Endothelial cell of umbilical vein (primary cell): ENCODE data around the gene CUL2. TPM values are rescaled to one million over a fixed set of nuclear protein-coding genes. Genes with fewer than 3 reads are reported as not detected.

ENCODE experiments used
- BruUV-seq: library from RNA; stranded (reverse); fragments of 400-500 nt; replicated peaks from 2 replicates; lab custom pipeline; 2021; lab: Mats Ljungman, UMichigan
- CTCF ChIA-PET: fragments of 300-600, 350-600 bp; sonication (Branson Sonifier 250); formaldehyde crosslinking; loops from one replicate; lab custom pipeline; 2021; ENCODE audit warnings: antibody characterized with exemption, inconsistent platforms; lab: Charles Lee
- POLR2A ChIA-PET: fragments of 300-600, 350-600 bp; sonication (Branson Sonifier 250); formaldehyde crosslinking; loops from one replicate; lab custom pipeline; 2021; ENCODE audit warnings: antibody characterized with exemption, inconsistent platforms; lab: Charles Lee
- DNase-seq: peaks from one replicate; pipeline ENCODE4 v3.0.0-alpha.2; 2011; ENCODE audit warnings: low read depth, low spot score
- FAIRE-seq: peaks from 2 replicates; lab custom pipeline; 2011; peaks lifted over from hg19 to GRCh38; lab: Jason Lieb, UNC
- H2AFZ ChIP-seq: 2 replicates; pipeline ENCODE4 v1.6.0; 2012; ENCODE audit warnings: low read depth, low read length, control low read depth, inconsistent platforms
- H3K27ac ChIP-seq: 2 replicates; pipeline ENCODE4 v1.5.1; 2011; ENCODE audit warnings: low read depth, mild to moderate bottlenecking, control low read depth, low read length, moderate library complexity; ENCODE audit not compliant: insufficient read depth
- H3K27me3 ChIP-seq, 2 experiments: 2 replicates each; pipeline versions ENCODE4 v1.6.0 to v1.6.1; 2011; ENCODE audit warnings: low read length in 2 of 2, mixed read lengths in 1 of 2; ENCODE audit not compliant: control insufficient read depth in 2 of 2, insufficient read depth in 2 of 2
- H3K36me3 ChIP-seq, 2 experiments: 2 replicates in 1 of 2; 3 replicates in 1 of 2; pipeline ENCODE4 v1.5.1; 2011; ENCODE audit warnings: low read length in 2 of 2, mild to moderate bottlenecking in 1 of 2, moderate library complexity in 1 of 2; ENCODE audit not compliant: control insufficient read depth in 2 of 2, insufficient read depth in 2 of 2; ENCODE audit errors: extremely low read depth in 1 of 2
- H3K4me1 ChIP-seq: 3 replicates; pipeline ENCODE4 v1.5.1; 2011; ENCODE audit warnings: mild to moderate bottlenecking, low read length; ENCODE audit not compliant: control insufficient read depth, insufficient read depth; ENCODE audit errors: extremely low read depth
- H3K4me2 ChIP-seq: 2 replicates; pipeline ENCODE4 v1.6.1; 2011; ENCODE audit warnings: low read length, control low read depth, mixed read lengths; ENCODE audit not compliant: insufficient read depth
- H3K4me3 ChIP-seq, 3 experiments: fragments of 200-600 bp in 1 of 3; sonication (generic), shearing (Covaris generic) in 1 of 3; replicated peaks in 1 of 3; 2 replicates each; pipeline ENCODE4 v1.5.1; 2011 to 2016; ENCODE audit warnings: control low read depth in 3 of 3, low read length in 3 of 3, mild to moderate bottlenecking in 2 of 3, inconsistent platforms in 1 of 3, low read depth in 1 of 3, moderate library complexity in 1 of 3; ENCODE audit not compliant: insufficient read depth in 1 of 3
- H3K79me2 ChIP-seq: 2 replicates; pipeline ENCODE4 v1.6.0; 2012; ENCODE audit warnings: low read length, inconsistent platforms; ENCODE audit not compliant: control insufficient read depth, insufficient read depth
- H3K9ac ChIP-seq: replicated peaks from 2 replicates; pipeline ENCODE3; 2011; ENCODE audit warnings: low read length, control low read depth; ENCODE audit not compliant: insufficient read depth; ENCODE audit errors: extremely low read depth
- H3K9me1 ChIP-seq: replicated peaks from 3 replicates; pipeline ENCODE4 v1.6.0; 2011; ENCODE audit warnings: mild to moderate bottlenecking, low read length; ENCODE audit not compliant: control insufficient read depth, insufficient read depth; ENCODE audit errors: extremely low read depth
- H3K9me3 ChIP-seq: replicated peaks from 2 replicates; pipeline ENCODE4 v1.5.1; 2012; ENCODE audit warnings: low read length, inconsistent platforms; ENCODE audit not compliant: control insufficient read depth, insufficient read depth
- H4K20me1 ChIP-seq: replicated peaks from 2 replicates; pipeline ENCODE3; 2011; ENCODE audit warnings: mild to moderate bottlenecking, low read length; ENCODE audit not compliant: control insufficient read depth, insufficient read depth; ENCODE audit errors: extremely low read depth
- CTCF ChIP-seq, 2 donors: IDR thresholded peaks; 1 replicate in 1 of 2; 2 replicates in 1 of 2; pipeline ENCODE4 v1.5.1; 2011; ENCODE audit warnings: low read length in 2 of 2, mild to moderate bottlenecking in 2 of 2, moderate library complexity in 2 of 2, control low read depth in 1 of 2, inconsistent platforms in 1 of 2, low read depth in 1 of 2; ENCODE audit not compliant: insufficient read depth in 1 of 2; ENCODE audit errors: extremely low read depth in 1 of 2
- JUN ChIP-seq: IDR thresholded peaks from 2 replicates; pipeline ENCODE4 v1.6.1; 2011; ENCODE audit warnings: borderline replicate concordance, low read depth; ENCODE audit not compliant: insufficient read length, insufficient read depth
- MAX ChIP-seq: IDR thresholded peaks from 2 replicates; pipeline ENCODE4 v1.6.1; 2011; ENCODE audit not compliant: insufficient read depth, insufficient read length
- MYC ChIP-seq: IDR thresholded peaks from one replicate; pipeline ENCODE4 v1.6.1; 2011; ENCODE audit warnings: mild to moderate bottlenecking, low read depth, low read length
- POLR2A ChIP-seq: IDR thresholded peaks from 2 replicates; pipeline ENCODE4 v1.6.1; 2012; ENCODE audit warnings: low read depth, mild to moderate bottlenecking, control low read depth, low read length
- POLR2AphosphoS5 ChIP-seq: IDR thresholded peaks from 2 replicates; pipeline ENCODE4 v1.6.1; 2012; ENCODE audit warnings: low read depth, mild to moderate bottlenecking, control low read depth, low read length, moderate library complexity; ENCODE audit not compliant: insufficient read depth
- dilution Hi-C: fragments of 300-500 bp; cut with MboI; formaldehyde crosslinking; loops from one replicate; pipeline ENCODE4 v1.15.0; 2019; ENCODE audit warnings: low sequenced_read_pairs; ENCODE audit not compliant: extremely low pct_ligation_motif_present
- intact Hi-C: fragments of 100-400 bp; cut with micrococcal nuclease; formaldehyde crosslinking; loops from one replicate; pipeline ENCODE4 v1.10.0; 2022
- polyA plus RNA-seq, 4 experiments: library from polyadenylated mRNA; depleted of rRNA in 3 of 4; stranded (reverse) in 3 of 4; unstranded in 1 of 4; fragments of >200 nt; gene quantifications; 2 replicates each; pipeline versions ENCODE4 v1.2.1 to v1.2.3, GENCODE V29; 2011 to 2012; ENCODE audit warnings: missing spikeins in 1 of 4
- total RNA-seq: library from RNA; stranded (reverse); gene quantifications from 2 replicates; pipeline ENCODE4 v1.2.3, GENCODE V29; 2021

CUL2 gene
- total and polyA plus RNA-seq, 2 donors (not counting 3 experiments of a cell fraction or from before 2014, with no cell fraction given): 11.6 to 45.3 TPM

GRCh38 chr10:34962866-34963265, 127.3 kb downstream of the CUL2 start:
- Histone ChIP-seq H3K9me3 (no peaks in the 10 kb centered on the region), H2AFZ (no peak overlapping the region), H3K36me3 (no peaks in the 10 kb centered on the region), H3K79me2 (no peaks in the 10 kb centered on the region), H3K27me3 (no peaks in the 10 kb centered on the region), H3K4me3 (no peak overlapping the region), H4K20me1 (no peaks in the 10 kb centered on the region), H3K27ac (no peak overlapping the region), H3K9ac (no peak overlapping the region), H3K9me1 (no peaks in the 10 kb centered on the region), H3K4me2 (no peak overlapping the region), H3K4me1 (no peaks in the 10 kb centered on the region)
- no peak for FAIRE-seq
- CTCF ChIA-PET: interaction anchor here (0.7 to 2.7 kb wide), 4 partner anchors 12 to 326 kb away, joined by 3 to 9 read pairs (median 4); no protein-coding TSS in a partner anchor
- POLR2A ChIA-PET: no interaction called here
- no peak for DNase-seq
- intact Hi-C loops (no loop called here), dilution Hi-C loops (no loop called here)
- no TSS peak for BruUV-seq
- TF ChIP-seq JUN: no peak
- no peak for TF ChIP-seq MYC

DNA sequence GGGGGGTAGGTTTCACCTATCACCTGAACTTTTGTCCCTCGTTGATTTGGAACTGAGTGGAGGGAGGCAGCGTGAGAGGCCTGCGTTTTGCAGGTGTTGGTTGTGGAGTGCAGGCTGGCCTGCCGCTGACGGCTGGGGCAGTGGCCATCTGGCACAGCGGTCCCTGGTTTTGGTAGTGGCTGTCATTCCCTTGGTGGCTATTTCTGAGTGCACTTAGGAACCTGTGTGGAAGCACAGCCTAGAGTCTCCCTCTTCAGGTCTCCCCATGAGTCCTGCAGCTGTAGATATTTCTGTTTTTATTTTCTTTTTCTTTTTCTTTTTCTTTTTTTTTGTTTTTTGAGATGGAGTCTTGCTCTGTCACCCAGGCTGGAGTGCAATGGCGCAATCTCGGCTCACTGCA, 129.2 kb downstream of the CUL2 start:
- Histone ChIP-seq H3K27ac (no peak overlapping the region), H2AFZ (no peak overlapping the region), H3K4me2 (no peak overlapping the region), H3K36me3 (no peaks in the 10 kb centered on the region), H3K9ac (no peak overlapping the region), H4K20me1 (no peaks in the 10 kb centered on the region), H3K79me2 (no peaks in the 10 kb centered on the region), H3K9me1 (no peaks in the 10 kb centered on the region), H3K27me3 (no peaks in the 10 kb centered on the region), H3K4me1 (no peaks in the 10 kb centered on the region), H3K4me3 (no peak overlapping the region), H3K9me3 (no peaks in the 10 kb centered on the region)
- intact Hi-C loops: no loop called here
- no peak for FAIRE-seq
- no peak for TF ChIP-seq CTCF (IDR thresholded peaks at IDR 0.05; ENCODE audit: extremely low read depth in 1 of 2, insufficient read depth in 1 of 2, low read depth in 1 of 2, low read length in 2 of 2)
- TF ChIP-seq POLR2AphosphoS5: no peak
- no peak for TF ChIP-seq MAX
- TF ChIP-seq JUN: no peak
- no peak for TF ChIP-seq POLR2A
- ChIA-PET CTCF (interaction anchor here (0.6 to 2.7 kb wide), 4 partner anchors 25 to 304 kb away, joined by 3 to 9 read pairs (median 6); no protein-coding TSS in a partner anchor), POLR2A (no interaction called here)
- no TSS peak for BruUV-seq
- dilution Hi-C loops: no loop called here
- no peak for DNase-seq
